ENCODE results near the gene EVI5.
"Not testable (repeated sequence)": the region's sequence is repeated elsewhere in the genome, so short reads cannot be mapped to it uniquely, and the experiment has no call there.

EVI5 gene

DNA sequence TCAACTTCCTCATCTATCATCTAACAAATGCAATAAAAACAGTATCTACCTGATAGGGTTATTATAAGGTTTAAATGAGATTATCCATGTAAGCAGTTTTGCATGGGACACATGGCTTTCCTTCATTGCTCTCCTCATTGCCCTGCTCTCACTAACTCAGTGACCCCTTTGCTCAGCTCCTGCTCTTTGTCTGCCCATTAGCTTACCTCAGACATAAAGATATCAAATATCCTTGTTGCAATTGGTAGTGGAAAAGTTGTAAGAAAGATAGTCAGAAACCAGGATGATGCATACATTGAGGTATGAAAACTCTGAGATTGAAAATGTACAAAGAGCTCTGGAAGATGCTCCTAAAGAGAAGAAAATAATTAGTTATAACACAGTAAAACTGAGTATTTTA lies 89.8 kb downstream of the EVI5 start:
- no peak for DNase-seq (ENCODE audit: low read depth in 3 of 3, low spot score in 1 of 3)

DNA sequence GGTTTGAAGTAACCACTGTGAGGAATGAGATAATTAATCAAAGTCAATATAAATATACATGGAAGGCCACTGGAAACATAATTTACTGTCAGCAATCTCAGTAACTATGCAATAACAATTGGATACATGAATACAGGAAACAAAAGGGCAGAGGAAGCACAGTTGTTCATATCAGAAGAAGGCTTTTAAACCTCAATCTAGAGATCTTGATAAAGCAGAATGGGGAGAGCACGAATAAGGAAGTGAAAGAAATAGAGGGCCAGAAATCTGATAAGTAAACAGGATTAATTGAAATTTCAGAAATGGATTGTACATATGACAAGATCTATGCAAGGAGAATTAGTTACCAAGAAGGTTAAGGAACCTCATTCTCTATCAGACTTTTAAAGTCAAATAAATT lies 93.0 kb downstream of the EVI5 start:
- DNase-seq (ENCODE audit: low read depth in 3 of 3, low spot score in 1 of 3), result no peak

GRCh38 chr1:92690212-92690906 lies 94.5 kb downstream of the EVI5 start:
- no peak for DNase-seq (ENCODE audit: low read depth in 3 of 3, low spot score in 1 of 3)

DNA sequence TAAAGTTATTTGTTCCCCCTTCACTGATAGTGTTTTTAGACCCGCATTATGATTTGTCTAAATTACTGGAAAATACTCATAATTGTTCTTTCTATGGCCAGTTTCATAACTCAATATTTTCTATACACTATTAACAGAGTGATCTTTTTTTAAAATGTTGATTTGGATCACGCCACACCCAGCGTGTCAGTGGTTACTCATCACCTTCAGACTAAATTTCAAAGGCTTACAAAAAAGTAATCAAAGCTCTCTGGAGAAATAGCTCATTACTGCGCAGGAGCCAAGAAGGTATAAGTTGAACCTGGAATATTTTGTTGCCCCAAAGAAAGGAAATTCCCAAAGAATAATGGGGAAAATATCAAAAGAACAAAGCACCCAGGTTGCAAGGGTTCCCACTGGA lies 104.9 kb downstream of the EVI5 start:
- DNase-seq (ENCODE audit: low read depth in 3 of 3, low spot score in 1 of 3), result no peak

DNA sequence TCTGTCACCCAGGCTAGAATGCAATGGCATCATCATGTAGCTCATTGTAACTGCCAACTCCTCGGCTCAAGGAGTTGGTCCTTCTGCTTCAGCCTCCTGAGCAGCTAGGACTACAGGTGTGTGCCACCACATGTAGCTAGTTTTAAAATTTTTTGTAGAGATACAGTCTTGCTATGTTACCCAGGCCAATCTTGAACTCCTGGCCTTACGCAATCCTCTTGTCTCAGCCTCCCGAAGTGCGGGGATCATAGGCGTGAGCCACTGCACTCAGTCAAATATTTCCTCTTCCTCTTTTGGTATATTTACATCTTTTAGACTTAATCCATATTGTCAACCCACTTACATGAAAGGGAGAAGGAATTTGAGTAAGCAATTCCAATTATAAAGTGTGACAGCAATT lies 121.1 kb downstream of the EVI5 start:
- DNase-seq (ENCODE audit: low read depth in 3 of 3, low spot score in 1 of 3), result no peak

GRCh38 chr1:92662048-92662447 lies 122.9 kb downstream of the EVI5 start:
- DNase-seq (ENCODE audit: low read depth in 3 of 3, low spot score in 1 of 3), result no peak

GRCh38 chr1:92657701-92658100 lies 127.2 kb downstream of the EVI5 start:
- no peak for DNase-seq (ENCODE audit: low read depth in 3 of 3, low spot score in 1 of 3)

DNA sequence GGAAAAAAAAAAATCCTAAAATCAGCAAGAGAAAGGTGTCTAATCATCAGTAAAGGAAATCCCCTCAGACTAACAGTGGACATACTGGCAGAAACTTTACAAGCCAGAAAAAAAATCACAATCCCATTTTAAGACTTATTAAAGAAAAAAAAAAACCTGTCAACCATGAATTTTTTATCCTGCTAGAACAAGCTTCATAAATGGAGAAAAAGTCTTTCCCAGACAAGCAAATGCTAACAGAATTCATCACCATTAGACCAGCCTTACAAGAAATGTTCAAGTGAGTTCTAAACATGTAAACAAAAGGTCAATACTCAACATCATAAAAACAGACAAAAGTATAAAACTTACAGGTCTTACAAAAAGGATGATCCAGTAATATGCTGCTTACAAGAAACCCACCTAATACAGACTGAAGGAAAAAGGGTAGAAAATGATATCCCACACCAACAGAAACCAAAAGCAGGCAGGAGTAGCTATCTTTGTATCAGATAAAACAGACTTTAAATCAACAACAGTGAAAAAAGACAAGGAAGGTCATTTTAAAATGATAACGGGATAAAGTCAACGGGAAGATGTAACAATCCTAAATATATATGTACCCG lies 129.6 kb downstream of the EVI5 start:
- DNase-seq (ENCODE audit: low read depth in 3 of 3, low spot score in 1 of 3), result no peak

DNA sequence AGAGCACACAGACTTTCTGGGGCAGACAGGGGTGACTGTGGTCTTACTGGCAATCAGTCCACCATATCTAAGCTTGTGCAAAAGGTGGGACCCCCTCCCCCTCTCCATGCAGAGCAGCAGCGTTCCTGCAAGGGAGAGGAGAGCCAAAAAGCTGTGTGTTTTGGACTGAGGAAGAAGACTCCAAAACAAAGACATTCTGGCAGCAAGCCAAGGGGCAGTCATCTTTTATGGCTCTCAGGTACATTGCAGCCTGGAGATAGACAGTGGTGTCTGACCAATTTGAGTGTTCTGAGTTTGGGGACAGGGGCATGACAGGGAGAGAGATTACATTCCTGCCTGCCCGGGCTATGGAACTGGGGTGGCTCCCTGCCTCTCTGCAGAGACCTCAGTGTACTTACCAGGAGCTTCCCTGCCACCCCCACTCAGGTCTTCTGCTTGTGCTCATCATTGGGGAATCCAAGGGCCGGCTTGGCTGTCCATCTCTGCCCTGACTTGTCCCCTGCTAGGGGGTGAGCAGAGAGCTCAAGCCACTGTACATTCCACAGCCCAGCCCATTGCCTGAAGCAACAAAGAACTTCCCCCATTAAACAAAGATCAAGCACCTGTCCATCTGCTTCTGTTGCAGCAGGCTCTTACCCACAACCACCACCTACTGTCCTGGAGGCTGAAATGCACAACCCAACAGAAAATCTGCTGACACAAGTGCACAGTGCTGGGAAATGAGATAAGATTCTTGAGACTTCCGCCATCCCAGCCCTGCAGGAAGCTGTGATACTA lies 131.1 kb downstream of the EVI5 start:
- no peak for DNase-seq (ENCODE audit: low read depth in 3 of 3, low spot score in 1 of 3)

DNA sequence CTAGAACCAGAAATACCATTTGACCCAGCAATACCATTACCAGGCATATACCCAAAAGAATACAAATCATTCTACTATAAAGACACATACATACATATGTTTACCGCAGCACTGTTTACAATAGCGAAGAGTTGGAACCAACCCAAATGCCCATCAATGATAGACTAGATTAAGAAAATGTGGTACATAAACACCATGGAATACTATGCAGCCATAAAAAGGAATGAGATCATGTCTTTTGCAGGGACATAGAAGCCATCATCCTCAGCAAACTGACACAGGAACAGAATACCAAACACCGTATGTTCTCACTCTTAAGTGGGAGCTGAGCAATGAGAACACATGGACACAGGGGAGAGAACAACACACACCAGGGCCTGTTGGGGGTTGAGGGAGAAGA lies 144.2 kb downstream of the EVI5 start:
- not testable (repeated sequence) for DNase-seq (ENCODE audit: low read depth in 3 of 3, low spot score in 1 of 3)

GRCh38 chr1:92638498-92638897 lies 146.4 kb downstream of the EVI5 start:
- DNase-seq (ENCODE audit: low read depth in 3 of 3, low spot score in 1 of 3), result no peak

DNA sequence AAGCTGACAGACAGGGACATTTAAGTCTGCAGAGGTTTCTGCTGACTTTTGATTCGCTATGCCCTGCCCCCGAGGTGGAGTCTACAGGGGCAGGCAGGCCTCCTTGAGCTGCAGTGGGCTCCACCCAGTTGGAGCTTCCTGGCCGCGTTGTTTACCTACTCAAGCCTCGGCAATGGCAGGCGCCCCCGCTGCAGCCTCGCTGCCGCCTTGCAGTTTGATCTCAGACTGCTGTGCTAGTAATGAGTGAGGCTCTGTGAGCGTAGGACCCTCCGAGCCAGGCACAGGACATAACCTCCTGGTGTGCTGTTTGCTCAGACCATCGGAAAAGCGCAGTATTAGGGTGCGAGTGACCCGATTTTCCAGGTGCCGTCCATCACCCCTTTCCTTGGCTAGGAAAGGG lies 149.7 kb downstream of the EVI5 start:
- not testable (repeated sequence) for DNase-seq (ENCODE audit: low read depth in 3 of 3, low spot score in 1 of 3)

DNA sequence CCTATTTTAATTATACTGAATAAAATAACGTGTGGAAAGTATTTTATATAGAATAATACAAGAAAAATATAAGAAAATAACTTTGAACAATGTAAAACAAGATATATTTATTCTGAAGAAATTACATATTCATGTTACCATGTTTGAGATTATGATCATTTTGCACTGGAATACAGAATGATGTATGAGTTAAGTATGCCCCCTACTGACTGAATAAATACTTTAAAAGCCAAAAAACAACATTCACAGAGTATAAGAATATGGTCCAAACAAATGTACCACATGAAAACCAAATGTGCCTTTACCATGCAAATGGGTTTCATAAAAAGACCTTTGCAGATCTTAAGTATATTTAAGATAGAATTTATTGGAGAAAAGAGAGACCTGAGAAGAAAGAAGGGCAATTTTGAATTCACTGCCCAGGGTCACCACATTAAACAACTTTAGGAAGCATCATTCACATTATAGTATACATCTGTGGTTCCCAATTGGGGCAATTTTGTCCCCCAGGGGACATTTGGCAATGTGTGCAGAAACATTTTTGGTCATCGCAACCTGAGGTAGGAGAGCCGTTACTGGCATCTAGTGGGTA lies 161.6 kb downstream of the EVI5 start:
- no peak for DNase-seq (ENCODE audit: low read depth in 3 of 3, low spot score in 1 of 3)

DNA sequence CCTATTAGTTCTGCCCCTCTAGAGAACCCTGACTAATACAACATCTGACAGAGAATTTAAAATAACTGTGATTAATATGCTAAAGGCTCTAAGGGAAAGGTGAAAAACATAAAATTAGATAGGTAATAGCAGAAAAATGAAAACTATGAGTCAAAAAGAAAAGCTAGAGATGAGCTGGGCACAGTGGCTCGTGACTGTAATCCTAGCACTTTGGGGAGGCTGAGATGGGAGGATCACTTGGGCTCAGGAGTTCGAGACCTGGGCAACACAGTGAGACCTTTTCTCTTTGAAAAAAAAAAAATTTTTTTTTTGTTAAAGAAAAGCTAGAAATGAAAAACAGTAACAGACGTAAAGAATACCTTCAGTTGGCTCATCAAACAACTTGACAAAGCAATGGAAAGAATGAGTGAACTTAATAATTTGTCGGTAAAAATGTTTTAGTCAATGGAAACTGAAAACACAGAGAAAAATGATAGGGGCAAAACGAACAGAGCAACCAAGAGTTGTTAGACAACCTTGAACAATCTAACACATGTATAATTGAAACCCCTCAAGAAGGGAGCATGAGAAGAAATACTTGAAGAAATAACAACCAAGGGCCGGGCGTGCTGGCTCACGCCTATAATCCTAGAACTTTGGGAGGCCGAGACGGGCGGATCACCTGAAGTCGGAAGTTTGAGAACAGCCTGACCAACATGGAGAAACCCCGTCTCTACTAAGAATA lies 165.3 kb downstream of the EVI5 start:
- DNase-seq (ENCODE audit: low read depth in 3 of 3, low spot score in 1 of 3), result no peak

- no peak for DNase-seq (ENCODE audit: low read depth in 3 of 3, low spot score in 1 of 3)
These were observed 183.9 kb downstream of the EVI5 start for GRCh38 chr1:92601044-92601443.

GRCh38 chr1:92599184-92599583 lies 185.7 kb downstream of the EVI5 start:
- DNase-seq (ENCODE audit: low read depth in 3 of 3, low spot score in 1 of 3), result no peak

GRCh38 chr1:92589361-92589760 lies 195.5 kb downstream of the EVI5 start:
- DNase-seq (ENCODE audit: low read depth in 3 of 3, low spot score in 1 of 3), result not testable (repeated sequence)

DNA sequence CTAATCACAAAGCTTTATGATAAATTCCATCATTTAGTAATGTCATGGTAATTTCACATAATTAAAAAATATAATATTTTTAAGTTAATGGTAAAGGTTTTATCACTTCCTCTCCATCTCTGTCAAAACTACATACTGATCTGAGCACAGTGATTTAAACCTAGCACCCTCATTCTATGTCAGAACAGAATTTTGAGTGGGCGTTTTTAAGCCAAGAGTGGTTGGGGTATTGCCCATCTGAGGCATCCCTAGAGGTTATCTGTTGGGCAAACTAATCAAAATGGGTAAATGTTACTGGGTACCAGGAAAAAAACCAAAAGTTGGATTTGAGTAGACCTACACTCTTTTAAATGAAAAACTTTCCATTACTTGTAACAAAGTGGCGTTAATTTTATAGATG lies 197.5 kb downstream of the EVI5 start:
- DNase-seq (ENCODE audit: low read depth in 3 of 3, low spot score in 1 of 3), result no peak

DNA sequence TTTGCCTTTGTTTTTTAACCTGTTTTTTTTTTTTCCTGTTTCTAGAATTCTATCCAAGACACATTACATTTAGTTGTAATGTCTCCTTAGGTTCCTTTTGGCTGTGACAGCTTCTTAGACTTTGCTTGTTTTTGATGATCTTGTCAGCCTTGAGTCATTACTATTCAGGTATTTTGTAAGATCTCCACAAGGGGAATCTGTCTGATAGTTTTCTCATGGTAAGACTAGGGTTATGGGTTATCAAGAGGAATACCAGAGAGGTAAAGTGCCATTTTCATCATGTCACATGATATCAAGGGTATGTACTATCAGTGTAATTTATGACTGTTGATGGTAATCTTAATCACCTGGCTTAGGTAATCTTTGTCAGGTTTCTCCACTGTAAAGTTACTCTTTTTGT lies 199.1 kb downstream of the EVI5 start:
- DNase-seq (ENCODE audit: low read depth in 3 of 3, low spot score in 1 of 3), result no peak

DNA sequence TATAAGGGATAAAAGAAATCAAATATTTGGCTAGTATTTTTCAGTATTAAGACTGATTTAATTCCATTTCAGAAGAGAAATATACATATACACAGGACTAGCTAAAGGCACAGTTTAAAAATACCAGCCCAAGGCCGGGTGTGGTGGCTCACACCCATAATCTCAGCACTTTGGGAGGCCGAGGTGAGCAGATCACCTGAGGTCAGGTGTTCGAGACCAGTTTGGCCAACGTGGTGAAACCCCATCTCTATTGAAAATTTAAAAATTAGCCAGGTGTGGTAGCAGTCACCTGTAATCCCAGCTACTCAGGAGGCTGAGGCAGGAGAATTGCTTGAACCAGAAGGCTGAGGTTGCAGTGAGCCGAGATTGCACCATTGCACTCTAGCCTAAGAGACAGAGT lies 200.1 kb downstream of the EVI5 start:
- not testable (repeated sequence) for DNase-seq (ENCODE audit: low read depth in 3 of 3, low spot score in 1 of 3)
